CMK (cell line): ENCODE data around the gene CELA2B.

Experiments used
- DNase-seq: peaks from one replicate; pipeline ENCODE4 v3.0.0-alpha.2; 2010; ENCODE audit warnings: low read depth

Gene CELA2B

DNA sequence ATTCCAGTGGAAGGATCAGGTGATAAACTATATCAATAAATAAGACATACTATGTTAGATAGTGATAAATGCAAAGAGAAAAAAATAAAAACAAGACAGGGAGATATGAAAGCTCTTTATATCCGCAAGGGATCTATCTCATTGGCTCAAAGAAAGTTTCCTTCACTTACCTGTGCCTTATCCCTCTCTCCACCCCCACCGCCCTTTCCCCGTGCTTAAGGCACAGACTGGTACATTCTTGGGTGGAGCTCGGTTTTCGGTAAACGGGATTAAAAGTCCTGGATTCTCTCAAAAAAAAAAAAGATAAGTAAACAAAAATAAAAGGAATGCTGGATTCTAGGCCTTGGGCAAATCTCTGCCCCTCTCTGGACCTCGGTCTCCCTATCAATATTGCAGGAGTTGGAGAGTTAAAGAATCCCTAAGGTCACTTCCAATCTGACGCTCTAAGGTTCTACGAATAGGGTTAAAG lies 50.2 kb downstream of the CELA2B start:
- DNase-seq, result no peak

- peak; percentile 100 for DNase-seq
Observed at GRCh38 chr1:15526490-15527339, 50.8 kb downstream of the CELA2B start, which contains the start of gene DNAJC16. TSS of gene DNAJC16 (plus strand) at chr1:15526848. CDS start at chr1:15529106, 2,258 bp downstream.

DNA sequence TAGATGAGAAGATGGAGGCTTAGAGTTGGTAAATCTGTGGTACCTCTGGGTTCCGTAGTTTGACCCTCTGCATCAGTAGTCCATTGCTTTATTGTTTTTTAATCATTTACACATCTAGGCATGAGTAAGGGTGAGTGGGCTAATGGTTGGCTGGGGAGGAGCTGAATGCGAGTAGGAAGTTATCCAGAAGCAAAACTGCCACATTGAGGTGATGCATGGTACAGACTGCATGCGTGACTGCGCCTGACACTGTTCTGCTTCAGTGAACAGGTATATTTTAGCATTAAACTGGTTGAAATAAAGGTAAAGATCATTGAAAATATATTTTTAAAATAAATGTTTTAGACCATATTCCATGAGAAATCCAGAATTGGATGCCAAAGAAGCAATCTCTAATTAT lies 55.1 kb downstream of the CELA2B start:
- DNase-seq, result no peak

- DNase-seq, result no peak
Observed at GRCh38 chr1:15531682-15532081, 55.8 kb downstream of the CELA2B start.

DNA sequence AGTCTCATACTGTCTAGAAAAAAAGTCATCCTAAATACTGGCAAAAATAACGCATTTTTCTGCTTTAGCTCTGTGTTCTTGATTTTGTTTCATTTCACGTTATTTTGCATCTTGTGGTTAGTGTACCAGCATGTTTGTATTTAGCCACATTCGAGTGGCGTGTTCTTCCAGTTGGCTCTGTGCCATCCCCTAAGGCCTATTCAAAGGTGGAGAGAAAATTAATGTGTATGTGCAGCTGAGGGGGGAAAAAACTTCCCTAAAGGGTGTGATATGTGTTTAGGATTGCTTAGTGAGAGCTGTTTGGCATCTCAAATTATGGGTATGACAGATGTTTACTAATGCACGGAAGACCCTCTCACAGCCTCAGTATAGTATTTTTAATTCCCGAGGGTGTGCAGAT lies 62.9 kb downstream of the CELA2B start:
- DNase-seq, result no peak

DNA sequence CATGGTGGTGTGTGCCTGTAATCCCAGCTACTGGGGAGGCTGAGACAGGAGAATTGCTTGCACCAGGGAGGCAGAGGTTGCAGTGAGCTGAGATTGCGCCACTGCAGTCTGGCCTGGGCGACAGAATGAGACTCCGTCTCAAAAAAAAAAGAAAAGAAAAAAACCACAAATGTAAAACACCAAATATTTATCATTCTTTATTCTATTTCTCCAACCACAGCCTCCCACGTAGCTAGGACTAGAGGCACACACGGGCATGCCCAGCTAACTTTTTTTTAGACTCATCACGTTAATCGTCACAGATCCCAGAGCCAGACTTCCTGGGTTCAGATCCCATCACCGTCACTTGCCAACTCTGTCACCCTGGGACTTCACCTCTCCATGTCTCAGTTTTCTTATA lies 64.3 kb downstream of the CELA2B start:
- no peak for DNase-seq
